ENCODE data around the gene BCO2. TPM values are rescaled to one million over a fixed set of nuclear protein-coding genes. Genes with fewer than 3 reads are reported as not detected.

BCO2 gene
- total and polyA plus RNA-seq, 2 experiments from 2014 or later, result 44.2 to 69.4 TPM

DNA sequence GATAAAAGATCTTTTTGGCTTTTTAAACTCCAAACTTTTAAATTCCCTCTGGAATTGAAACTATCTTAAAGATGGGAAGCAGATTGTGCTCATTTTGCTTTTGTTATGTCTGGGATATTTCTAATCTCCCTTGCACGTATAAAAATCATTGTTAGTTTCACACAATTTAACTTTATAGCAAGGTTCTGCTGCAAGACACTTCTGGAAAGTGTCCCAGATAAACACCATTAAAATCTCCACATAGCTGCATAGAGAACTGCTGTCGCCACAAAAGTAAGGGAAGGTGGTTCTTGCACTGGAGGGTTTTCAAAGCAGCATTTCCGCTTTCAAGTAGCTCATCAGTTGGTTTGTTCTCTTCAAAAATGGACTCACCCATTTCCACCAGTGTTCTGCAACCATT lies 62.7 kb downstream of the BCO2 start:
- Histone ChIP-seq H3K36me3 (peaks cover 40% of the 10 kb centered on the region), H3K27me3 (no peaks in the 10 kb centered on the region)
- TF ChIP-seq CTCF (IDR thresholded peaks at IDR 0.05; ENCODE audit: low read depth, low read length), result no peak

DNA sequence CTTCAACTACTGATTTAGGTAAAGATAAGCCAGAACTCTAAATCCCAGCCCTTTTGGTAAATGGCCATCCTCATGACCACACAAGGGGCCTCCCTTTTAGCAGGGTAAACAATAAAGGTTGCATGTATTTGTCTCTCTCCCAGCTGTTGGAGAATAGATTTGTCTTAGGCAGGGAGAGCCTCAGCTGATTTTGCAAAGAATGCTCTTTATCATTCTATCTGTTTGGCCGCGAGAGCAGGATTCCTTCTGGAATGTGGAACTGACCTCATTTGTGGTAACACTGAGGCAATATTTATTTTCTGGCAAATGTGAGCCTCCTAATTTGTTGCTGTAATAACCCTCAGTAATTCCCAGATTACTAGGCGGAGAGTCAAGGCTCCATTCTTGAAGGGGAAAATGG lies 66.2 kb downstream of the BCO2 start:
- Histone ChIP-seq H3K36me3 (peaks cover 16% of the 10 kb centered on the region), H3K4me1 (ENCODE audit: low read depth) (no peaks in the 10 kb centered on the region), H3K27me3 (no peaks in the 10 kb centered on the region), H3K9me3 (ENCODE audit: low read depth) (no peaks in the 10 kb centered on the region), H3K27ac (no peak overlapping the region), H3K4me3 (no peak overlapping the region)
- no peak for TF ChIP-seq CTCF (IDR thresholded peaks at IDR 0.05; ENCODE audit: low read depth, low read length)
- peak in 1 of 2 donors; percentile 94 for DNase-seq (ENCODE audit: low read depth in 1 of 2, low spot score in 1 of 2)

More for the DNA sequence above, 62.7 kb downstream of the BCO2 start:
- H3K4me1 ChIP-seq (ENCODE audit: low read depth), result no peaks in the 10 kb centered on the region
- DNase-seq (ENCODE audit: low read depth in 1 of 2, low spot score in 1 of 2), result no peak
- H3K27ac ChIP-seq, result no peak overlapping the region
- no peaks in the 10 kb centered on the region for H3K9me3 ChIP-seq (ENCODE audit: low read depth)
- no peak overlapping the region for H3K4me3 ChIP-seq

- H3K9me3 ChIP-seq (ENCODE audit: low read depth), result no peaks in the 10 kb centered on the region
- H3K36me3 ChIP-seq, result no peaks in the 10 kb centered on the region
- H3K4me3 ChIP-seq, result no peak overlapping the region
- DNase-seq (ENCODE audit: low read depth in 1 of 2, low spot score in 1 of 2), result no peak
- no peak for TF ChIP-seq CTCF (IDR thresholded peaks at IDR 0.05; ENCODE audit: low read depth, low read length)
- H3K4me1 ChIP-seq (ENCODE audit: low read depth), result no peaks in the 10 kb centered on the region
- no peak overlapping the region for H3K27ac ChIP-seq
- no peaks in the 10 kb centered on the region for H3K27me3 ChIP-seq
Observed at GRCh38 chr11:112247201-112247600, 71.9 kb downstream of the BCO2 start.

DNA sequence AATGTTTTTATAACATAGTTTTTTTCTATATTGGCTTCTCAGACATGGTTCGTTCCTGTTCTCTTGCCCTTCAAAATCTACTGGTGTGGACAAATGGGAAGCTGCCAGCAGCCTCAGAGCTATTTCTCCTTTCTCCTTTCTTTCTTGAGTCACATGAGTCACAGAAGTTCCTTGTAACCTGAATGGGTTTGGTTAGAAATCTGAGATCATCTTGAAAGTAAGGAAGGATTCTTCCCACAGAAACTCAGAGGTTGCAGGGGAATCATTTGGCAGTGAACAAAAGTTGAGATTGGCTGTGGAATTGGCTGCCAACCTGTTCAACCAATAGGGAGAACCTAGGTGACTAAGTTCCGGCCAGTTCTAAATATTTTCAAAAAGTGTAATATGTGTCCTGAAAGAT lies 72.9 kb downstream of the BCO2 start:
- no peak for TF ChIP-seq CTCF (IDR thresholded peaks at IDR 0.05; ENCODE audit: low read depth, low read length)
- no peaks in the 10 kb centered on the region for H3K4me1 ChIP-seq (ENCODE audit: low read depth)
- no peak for DNase-seq (ENCODE audit: low read depth in 1 of 2, low spot score in 1 of 2)

DNA sequence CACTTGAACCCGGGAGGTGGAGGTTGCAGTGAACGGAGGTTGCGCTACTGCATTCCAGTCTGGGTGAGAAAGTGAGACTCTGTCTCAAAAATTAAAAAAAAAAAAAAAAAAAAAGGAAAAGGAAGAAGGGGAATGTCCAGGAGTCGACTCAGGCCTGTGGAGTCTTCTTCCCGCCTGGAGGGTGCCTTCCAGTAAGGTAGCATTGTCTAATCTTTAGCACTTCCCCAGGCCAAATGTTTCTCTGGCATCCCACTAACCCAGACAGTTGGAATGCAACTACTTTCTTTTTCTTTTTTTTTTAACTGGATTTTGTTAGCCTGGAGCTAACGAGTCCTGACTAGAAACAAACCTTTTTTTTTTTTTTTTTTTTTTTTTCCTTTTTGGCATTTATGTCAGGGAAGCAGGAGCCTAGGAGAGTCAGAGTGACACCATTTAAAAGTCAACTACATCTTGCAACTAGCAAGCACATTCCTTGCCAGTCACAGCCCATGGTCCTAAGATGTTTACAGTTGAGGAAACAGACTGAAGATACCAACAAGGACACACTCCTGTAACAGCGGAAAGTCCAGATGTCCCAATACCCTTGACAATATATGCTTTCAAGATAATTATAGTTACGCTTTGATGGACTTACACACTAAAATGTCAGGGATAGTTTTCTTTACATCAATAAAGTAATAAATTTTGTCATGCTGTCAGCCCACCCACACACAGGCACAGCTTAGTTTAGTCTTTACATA lies 74.7 kb downstream of the BCO2 start:
- no peak for TF ChIP-seq CTCF (IDR thresholded peaks at IDR 0.05; ENCODE audit: low read depth, low read length)
- peak in 1 of 2 donors; percentile 66 for DNase-seq (ENCODE audit: low read depth in 1 of 2, low spot score in 1 of 2)

More for the DNA sequence above, 72.9 kb downstream of the BCO2 start:
- Histone ChIP-seq H3K27me3 (no peaks in the 10 kb centered on the region), H3K9me3 (ENCODE audit: low read depth) (no peaks in the 10 kb centered on the region), H3K4me3 (no peak overlapping the region), H3K27ac (no peak overlapping the region), H3K36me3 (no peaks in the 10 kb centered on the region)

More for the DNA sequence above, 74.7 kb downstream of the BCO2 start:
- H3K9me3 ChIP-seq (ENCODE audit: low read depth), result no peaks in the 10 kb centered on the region
- H3K4me3 ChIP-seq, result no peak overlapping the region
- no peak overlapping the region for H3K27ac ChIP-seq
- no peaks in the 10 kb centered on the region for H3K27me3 ChIP-seq
- H3K4me1 ChIP-seq (ENCODE audit: low read depth), result no peaks in the 10 kb centered on the region
- H3K36me3 ChIP-seq, result no peaks in the 10 kb centered on the region

Measured in cardiac muscle cell (in vitro differentiated cells and primary cell).